DLD1 (cell line): ENCODE results near the gene GGACT.

Experiments used
- in situ Hi-C: cut with HindIII; loops from 2 replicates; pipeline ENCODE4 v1.10.0; 2017; ENCODE audit warnings: low sequenced_read_pairs

The GGACT gene

DNA sequence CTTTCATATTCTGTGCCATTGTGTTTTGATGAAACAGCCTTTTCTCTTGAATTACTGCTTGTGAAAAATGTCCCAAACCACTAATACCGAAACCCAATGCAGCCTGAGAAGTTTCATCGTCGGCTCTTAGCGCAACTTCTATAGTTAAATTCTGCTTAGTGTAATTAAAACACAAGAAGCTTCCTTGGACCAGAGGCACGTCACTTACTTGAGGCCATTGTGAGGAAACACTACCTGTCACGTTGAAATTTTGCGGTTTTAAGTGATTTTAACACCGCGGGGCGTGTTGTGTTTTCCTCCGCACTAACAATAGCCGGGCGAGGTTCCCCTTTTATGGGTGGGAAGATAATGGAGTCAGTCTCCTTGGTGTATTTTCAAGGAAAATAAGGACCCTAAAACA lies 70.9 kb downstream of the GGACT start:
- in situ Hi-C loops, result no loop called here

DNA sequence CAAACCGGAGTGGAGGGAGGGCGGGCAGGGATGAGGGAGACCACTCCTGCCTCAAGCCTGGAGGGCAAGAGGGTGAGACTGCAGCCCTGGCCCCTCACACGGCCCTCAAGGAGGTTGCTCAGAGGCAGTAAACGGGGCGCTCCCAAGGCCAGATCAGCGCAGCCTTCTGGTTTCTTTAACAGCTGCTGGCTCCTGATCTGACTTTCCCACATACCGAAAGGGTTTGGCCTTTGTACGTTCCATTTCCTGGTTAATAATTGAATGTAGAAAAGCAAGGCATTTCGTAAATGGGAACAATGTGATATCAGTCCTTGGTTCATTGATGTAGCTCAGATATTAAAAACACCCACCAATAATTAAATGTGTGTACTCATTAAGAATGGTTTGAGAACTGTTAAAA lies 71.5 kb downstream of the GGACT start:
- in situ Hi-C loops, result no loop called here

DNA sequence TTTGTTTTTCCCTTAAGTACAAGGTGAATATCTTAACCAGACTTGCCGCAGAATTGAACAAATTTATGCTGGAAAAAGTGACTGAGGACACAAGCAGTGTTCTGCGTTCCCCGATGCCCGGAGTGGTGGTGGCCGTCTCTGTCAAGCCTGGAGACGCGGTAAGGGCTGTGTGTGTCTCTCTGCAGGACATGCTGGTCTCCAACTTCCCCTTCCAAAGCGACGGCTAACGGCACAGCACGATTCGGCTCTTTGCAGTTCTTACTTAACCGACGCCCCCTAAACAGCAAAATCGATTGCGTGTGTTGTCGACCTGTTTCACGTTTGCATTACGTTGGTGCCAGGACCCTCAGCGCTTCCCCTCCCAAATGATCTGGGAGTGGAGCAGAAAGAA lies 73.2 kb downstream of the GGACT start:
- in situ Hi-C loops, result no loop called here

DNA sequence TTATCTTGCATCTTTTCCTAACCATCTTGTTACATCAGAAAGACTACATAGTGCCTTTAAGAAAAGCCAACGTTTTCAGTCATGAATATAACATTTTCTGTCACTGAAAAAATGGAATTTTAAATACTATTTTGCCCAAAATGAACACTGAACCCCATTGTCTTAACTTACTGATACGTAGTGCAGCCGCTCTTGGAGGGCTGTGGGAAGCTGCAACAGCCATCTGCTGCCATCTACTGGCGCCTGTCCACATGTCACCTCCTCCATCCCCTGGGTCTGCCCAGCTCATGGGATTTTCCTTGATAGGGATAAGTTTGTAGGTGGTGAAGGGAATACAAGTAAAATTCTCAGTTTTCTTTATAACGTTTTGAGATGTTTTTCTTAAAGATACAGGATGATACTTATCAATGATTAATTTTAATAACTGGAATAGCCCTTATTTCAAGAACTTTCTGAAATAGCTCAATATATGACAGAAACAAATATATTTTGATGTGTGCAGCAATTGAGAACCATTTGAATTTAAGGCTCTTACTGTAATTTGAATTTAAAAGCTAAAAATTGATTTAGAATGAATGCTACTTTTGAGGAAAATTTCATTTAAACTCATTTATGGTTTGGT lies 73.7 kb downstream of the GGACT start:
- in situ Hi-C loops, result no loop called here

DNA sequence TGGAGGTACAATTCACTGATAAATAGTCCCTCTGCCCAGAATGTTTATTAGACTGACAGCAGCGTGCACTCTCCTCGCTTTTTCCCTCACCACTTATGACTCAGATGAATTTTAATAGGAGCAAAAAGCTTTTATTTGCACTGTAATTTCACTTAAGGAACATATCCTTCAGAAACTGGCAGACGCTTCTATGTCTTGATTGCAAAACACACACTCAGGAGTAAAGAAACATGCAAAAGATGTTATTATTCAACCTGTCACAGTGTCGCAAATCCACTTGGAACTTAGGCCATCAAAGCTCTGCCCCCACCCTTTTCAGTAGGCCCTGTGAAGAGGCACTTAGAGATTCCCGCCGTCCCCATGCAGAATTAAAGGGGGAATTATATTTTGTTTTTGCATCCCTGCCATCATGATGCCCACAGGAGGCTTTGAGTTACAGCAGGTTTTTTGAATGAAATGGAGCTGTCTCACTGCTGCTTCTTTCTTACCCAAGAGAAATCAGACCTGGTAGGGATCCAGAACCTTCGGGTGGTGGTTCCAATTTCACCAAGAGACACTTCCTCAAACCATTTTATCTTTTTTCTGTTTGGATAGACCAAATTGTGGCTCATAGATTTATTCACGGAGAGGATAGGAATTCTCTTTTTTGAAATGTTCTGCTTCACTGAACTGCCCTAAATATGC lies 74.5 kb downstream of the GGACT start:
- in situ Hi-C loops, result no loop called here

DNA sequence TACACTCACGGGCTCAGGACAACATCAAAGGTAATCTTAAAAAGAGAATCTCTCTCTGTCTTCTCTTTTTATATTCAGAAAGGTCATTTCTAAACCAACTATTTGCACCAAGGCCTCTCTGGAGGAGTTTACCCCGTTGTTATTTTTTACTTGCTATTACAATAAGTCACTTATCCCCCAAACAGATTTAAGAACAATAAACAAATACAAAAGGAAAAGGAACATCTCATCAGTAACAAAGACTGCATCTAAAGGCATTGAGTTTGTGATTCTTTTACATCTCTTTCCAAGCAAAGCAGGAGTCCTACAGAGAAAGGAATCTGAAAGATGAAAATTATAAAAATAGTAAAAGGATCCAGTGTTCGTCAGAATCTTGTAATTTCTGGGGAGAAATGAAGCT lies 75.4 kb downstream of the GGACT start:
- in situ Hi-C loops, result no loop called here

DNA sequence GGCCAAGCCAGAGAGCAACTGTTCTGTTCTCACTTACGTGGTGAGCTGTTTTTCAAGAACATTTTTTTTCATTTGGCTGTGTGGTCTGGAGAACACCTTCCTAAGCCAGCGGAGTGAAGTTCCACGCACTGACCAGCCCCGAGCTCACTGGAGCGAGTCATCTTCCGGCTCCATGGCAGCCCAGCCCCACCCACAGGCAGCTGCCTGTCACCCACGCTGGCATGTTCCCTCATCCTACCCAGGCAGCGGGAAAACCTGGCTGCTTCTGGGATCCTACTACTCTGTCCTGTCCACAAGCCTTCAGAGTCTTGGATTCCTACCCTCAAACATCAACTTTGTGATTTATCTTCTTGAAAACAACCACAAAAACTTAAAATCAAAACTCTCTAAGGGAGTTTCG lies 76.2 kb downstream of the GGACT start:
- in situ Hi-C loops, result no loop called here

DNA sequence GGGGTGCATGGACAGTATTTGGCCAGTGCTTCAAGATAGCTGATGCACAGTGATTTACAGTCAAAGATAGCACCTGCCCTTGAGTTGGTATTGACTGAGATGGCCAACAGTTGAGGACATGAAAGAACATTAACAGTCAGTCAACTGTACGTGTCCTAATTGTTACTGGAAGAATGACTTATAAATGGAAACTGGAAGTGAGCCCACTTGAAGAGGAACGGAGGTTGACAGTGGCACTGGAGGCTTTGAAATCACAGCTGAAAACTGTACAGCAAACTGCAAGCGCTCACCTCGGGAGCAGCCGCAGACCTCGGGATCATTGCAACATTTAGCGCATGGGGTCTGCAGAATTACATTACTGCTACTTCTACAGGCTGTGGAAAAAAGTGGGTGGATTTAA lies 77.1 kb downstream of the GGACT start:
- in situ Hi-C loops, result no loop called here

DNA sequence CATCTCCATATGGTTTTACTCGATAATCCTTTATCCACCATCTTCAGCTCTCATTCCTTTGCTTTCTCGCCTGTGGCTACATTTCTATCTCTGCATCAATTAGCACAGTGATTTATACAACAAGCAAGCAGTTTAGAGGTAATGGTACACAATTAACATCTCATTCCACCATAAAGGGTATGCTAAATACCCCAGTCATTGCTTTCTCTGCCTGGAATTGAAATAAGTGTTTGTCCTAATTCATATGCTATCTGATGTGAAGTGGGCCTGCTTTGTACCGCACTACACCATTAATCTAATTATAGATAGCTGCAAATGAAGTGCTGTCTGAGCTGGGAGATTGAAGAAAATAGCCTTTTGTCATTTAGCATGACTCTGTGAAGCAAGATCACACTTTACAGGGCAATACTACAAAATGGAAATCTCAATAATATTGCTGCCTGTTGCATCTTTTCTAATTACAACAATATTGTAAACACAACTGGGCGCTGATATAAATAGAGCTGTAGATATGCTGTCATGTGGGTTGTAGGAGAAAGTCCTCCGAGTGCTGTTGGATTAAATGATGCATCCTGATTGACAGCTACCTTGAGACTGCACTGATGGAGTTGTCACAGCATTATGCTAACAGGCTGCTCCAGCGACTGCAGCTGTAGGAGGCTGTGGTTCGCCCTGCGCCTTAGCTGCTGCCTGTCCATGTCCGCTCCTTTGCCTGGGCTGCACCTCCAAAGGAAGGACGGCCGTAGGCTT lies 78.2 kb downstream of the GGACT start:
- in situ Hi-C loops, result no loop called here

DNA sequence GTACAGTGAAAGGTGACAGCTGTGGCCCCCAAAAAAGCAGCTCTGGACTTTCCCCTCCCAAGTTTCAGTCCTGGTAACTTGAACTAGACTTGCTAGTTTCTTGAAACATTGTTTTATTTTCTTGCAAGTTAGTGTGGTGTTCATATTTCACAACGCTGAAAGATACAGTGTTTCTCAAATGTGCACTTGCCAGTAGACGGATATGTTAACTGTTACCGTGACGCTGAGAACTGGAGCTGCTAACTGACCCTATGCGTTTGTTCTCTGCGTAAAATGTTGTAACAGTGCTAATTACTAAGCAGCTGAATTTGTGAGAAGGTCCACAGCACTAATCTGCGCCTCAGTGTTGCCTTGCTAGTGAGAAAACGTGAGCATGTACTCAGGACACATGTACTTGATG lies 79.6 kb downstream of the GGACT start:
- in situ Hi-C loops, result no loop called here

DNA sequence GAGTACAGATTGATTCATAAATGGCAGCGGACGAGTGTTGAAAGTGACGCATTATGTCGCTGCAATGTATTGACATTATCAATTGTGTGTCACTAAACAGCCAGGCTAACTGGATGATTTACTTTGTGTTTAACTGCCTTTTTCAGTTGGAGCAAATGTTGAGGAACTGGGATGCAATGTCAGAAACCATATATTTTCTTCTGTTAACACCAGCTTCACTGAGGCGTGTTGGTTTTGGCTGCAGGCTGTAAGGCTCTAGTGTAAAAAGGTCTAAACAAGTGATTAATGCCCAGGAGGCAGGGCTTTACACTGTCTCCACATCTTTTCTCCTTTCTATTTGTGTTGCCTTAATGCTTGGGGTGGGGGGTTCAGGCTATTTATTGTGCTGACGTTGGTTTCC lies 80.1 kb downstream of the GGACT start:
- in situ Hi-C loops, result no loop called here

DNA sequence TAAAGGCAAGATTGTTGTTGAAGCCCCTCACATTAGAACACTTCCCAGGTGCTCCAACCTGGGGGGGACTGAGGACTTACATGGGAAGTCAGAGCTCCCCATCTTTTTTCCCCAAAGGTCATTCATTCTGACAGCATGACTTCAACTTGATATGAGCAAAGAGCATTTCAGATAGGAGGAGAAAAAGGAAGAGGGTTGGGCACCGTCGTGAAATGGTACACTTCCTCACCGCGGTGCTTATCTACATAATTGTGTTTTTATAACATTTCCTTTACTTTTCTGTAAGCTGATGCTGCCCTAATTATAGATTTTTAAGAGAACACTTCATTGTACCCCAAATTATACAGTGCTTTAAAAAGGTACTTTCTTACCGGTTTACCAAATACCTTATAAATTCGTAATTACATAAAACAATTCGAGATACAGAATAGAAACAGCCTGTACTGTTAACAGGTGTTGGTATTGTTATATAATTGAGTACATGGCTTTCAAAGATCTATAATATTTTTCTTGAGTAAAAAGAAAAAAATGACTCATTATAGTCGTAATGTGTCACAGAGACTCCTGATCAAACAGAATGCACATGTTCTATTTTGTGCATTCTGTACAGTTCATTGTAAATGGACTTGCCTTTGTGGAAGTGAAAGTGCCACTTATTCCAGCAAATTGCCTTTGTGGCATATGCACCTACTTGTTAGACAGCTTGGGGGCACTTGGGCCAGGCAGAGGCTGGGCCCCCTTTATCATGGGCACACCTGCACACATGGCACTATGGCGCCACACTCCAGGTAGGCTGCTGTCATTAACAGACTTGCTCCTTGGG lies 81.8 kb downstream of the GGACT start:
- in situ Hi-C loops, result no loop called here

DNA sequence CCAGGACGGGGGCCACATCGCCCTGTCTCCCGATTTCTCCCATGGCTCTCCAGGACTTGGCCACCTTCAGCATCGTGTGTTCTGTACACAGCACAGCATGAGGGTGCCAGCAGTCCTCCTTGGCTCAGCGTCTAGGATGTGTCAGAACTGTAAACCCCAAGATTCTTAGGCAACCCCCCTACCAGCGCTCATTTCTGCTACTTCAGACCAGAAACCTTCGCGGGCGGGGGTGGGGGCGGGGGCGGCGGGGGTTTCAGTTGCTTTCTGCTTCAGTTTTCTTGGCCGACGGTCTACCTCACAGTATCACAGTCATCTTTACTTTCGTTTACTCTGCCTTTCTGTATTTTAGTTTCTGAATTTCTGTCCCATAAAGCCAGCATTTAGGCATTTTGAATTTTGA lies 82.4 kb downstream of the GGACT start:
- in situ Hi-C loops, result no loop called here

DNA sequence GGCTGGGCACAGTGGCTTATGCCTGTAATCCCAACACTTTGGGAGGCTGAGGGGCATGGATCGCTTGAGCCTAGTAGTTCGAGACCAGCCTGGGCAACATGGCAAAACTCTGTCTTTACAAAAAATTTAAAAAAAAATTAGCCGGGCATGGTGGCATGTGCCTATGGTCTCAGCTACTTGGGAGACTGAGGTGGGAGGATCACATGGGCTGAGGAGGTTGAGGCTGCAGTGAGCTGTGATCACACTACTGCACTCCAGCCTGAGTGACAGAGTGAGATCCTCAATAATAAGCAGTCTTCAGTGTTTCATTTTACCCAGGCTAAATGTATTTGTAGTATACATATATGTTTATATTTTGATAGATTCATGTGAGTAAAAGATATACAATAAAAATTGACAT lies 85.0 kb downstream of the GGACT start:
- in situ Hi-C loops, result no loop called here

DNA sequence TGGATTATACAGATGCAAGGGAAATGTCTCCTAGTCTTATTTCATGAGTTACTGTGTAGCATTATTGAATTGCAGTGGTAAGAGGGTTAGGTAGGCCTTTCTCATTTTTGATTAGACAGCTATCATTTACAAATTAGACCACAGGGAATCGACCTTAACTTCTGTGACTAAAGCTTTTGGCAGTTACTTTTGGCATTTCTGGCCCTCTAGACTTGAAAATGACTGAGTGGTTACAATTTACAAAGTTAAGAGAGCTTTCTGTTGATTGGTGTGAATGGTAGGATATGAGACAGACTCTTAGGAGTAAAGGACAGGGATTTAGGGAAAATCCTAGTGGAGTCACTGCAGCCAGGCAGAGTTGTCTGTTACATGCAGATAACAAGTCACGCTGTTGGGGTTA lies 86.1 kb downstream of the GGACT start:
- in situ Hi-C loops, result no loop called here

DNA sequence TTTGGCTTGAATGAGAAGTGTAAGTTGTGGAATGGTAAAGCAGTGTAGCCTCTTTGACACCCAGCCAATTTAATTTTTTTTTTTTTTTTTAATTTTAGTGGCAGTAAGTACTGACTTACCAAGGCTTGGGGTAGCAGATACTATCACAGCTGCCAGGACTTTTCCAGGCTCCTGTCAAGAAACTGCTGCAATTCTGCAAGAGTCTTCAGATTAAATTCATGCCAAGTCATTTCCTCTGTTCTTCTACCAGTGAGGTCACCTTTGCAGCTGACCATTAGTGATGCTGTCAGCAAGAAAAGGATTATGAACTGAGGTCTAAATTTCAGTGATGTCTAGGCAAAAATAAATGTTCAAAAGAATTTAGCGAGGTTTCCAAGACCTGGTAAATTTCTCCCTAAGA lies 91.2 kb downstream of the GGACT start:
- in situ Hi-C loops, result no loop called here

DNA sequence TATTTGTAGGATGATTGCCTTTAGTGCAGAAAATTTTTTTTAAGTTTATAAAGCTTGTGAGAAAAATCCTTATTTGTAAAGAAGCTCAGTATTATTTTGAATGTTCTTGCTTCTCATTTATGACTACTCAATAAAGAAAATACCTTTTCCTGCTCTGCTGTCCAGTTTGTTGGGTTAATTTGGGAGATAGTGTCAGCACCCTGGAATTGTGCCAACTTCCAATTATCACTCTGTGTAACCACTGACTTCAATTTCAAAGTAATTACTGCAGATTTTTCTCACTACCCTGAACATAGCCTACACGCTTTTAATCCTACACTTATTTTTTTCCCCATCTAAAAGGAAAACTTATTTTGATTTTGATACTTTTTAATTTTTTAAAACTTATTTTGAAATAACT lies 93.1 kb downstream of the GGACT start:
- in situ Hi-C loops, result no loop called here

DNA sequence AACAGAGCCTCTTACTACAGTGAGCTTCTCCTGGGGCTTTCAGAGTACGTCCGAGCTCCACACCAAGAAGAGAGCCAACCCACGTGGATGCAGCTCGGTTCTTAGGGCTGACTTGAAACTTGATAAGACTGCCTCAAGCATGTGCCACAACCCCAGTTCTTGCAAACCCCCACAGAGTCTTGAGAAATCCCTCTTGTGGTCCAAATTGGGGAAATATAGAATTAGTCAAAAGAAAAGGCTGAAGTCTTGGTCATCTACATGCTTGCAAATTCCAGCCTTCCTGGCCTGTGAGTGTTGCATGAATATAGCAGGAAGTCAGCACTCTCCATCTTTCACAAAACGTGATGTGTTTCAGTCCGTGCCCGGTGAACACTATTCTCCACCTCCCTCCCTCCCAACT lies 95.2 kb downstream of the GGACT start:
- in situ Hi-C loops, result no loop called here

DNA sequence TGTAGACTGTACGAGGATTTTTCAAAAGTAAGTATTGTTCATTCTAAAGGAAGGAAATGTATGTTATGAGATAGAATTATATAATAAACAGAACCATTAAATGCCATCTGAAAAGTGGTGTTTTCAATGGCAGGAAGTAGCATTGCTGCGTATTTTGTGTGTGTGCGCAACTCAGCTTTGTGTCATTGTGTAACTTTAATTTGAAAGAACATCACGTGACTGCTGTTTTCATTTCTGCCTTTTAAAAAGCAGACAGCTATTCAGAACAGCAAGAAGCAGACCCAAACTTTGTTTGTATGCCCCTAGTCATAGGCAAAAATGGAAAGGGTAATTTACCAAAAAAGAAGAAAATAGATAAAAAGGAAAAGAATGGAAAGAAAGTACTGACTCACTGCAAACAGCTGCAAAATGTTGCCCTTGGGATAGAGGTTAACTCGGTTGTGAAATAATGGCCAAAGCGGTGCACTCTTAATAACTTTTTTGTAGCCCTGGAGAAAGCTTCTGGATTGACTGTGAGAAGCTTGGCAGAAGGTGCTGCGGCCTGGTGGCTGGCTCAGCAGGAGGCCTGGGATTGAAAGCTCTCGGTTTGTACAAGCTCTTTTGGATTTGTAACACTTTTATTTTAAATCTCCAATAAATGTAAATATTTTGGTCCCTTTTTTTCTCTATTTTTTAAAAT lies 97.3 kb downstream of the GGACT start:
- in situ Hi-C loops, result no loop called here

DNA sequence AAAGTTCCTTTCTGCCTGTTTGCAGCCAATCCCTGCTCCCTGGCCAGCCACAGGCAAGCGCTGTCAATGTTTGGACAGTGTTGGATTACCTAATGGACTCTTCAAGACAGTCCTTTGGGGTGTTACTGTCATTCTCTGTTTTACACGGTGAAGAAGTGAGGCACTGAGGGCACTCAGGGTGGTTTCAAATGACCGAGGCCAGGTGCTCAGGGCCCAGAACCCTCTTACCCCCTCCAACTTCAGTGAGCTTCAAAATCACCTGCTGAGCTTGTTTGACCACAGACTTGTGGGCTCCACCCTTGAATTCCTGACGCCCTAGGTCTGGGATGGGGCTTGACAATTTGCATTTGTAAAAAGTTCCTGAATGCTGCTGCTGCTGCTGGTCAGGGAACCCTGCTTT lies 97.9 kb downstream of the GGACT start:
- in situ Hi-C loops, result no loop called here

DNA sequence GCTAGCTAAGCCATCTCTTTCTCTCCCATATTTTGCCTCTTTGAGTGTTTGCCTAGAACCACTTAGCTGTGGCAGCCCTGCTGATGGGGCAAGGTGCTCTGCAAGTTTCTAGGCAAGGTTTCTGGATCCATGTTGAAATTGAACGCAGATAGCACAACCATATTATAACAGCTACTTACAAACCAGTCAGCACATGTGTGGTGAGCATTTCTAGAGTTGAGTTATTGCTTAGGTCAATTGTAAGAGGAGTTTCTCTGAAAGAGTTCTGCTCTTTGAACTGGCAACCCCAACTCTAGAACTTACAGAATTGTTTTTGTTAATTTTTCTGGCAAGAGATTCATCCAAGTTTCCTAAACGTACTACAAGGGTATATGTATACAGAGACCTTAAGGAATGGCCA lies 103.3 kb downstream of the GGACT start:
- in situ Hi-C loops, result no loop called here
